ENCODE results near the gene BRAT1.

Gene BRAT1

DNA sequence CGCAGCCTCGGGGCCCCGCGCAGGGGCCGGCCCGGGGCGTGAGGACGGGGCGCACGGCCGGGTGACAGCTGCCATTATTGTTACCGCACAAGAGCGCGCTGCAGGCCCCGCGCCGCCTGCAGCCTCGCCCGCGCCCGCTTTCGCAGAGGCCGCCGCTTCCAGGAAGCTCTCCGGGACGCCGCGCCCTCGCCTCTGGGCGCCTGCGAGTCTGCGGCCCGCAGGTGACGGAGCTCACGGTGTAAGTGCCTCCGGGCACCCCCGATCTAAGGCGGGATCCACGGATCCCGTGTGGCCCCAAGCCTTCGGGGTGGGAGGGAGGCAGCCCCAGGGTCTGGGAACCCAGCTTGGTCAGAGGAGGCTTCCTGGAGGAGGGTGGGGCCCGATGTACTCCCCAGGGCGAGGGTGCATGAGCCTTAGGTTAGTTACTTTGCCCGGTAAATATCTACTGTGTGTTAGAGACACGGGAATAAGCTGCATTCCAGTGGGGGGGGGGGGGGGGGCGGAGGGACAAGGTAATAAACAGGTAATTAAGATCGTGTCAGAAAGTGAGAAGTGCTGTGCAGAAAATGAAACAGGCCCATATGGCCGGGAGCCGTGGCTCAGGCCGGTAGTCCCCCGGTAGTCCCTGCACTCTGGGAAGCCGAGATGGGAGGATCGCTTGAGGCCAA lies 4.1 kb upstream of the BRAT1 start:
- no peak for DNase-seq (ENCODE audit: low spot score)

DNA sequence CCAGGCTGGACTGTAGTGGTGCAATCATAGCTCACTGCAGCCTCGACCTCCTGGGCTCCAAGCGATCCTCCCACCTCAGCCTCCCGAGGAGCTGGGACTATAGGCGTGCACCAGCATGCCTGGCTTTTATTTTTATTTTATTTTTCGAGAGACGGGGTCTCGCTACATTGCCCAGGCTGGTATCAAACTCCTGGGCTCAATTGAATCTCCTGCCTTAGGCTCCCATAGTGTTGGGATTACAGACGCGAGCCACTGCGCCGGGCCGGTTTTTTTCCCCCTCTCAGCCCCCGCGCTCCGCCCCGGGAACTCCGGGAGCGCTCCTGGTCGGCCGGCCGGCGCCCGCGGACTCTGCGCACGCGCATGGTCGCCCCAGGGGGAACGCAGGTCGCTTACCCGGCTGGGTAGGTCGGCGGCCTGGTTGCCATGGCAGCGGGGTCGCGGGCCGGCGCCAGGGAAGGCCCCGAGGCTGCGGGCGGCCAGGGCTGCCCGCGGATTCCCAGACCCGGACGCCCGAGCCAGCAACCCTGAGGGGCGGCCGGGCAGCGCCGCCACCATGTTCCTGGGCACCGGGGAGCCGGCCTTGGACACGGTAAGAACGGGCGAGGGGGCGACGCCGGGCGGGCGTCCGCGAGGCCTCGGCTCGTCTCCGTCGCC lies 3.4 kb upstream of the BRAT1 start, which contains the start of gene IQCE:
TSS of gene IQCE (plus strand) at position 351 of the 654 bp plus-strand sequence. CDS start at position 554, 203 bp downstream.
- peak; percentile 93 for DNase-seq (ENCODE audit: low spot score)

DNA sequence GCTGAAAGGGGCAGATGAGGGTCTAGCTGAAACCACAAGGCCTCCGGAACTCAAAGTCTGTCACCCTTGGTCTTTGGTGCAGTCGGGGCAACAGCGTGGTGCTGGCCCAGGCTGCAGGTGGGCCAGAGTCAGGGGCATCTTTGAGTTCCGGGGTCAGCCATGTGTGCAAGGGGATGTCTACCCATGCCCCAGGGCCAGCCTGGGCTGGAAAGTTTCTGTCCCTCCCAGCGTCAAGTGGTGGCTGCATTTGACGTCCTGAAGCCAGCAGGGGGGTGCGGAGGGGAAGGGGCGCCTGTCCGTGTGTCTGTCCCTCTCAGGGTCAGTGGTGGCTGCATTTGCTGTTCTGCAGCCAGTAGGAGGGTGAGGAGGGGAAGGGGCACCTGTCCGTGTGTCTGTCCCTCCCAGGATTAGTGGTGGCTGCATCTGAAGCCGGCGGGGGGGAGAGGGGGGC lies 638 bp downstream of the BRAT1 start:
- peak; percentile 63 for DNase-seq (ENCODE audit: low spot score)

DNA sequence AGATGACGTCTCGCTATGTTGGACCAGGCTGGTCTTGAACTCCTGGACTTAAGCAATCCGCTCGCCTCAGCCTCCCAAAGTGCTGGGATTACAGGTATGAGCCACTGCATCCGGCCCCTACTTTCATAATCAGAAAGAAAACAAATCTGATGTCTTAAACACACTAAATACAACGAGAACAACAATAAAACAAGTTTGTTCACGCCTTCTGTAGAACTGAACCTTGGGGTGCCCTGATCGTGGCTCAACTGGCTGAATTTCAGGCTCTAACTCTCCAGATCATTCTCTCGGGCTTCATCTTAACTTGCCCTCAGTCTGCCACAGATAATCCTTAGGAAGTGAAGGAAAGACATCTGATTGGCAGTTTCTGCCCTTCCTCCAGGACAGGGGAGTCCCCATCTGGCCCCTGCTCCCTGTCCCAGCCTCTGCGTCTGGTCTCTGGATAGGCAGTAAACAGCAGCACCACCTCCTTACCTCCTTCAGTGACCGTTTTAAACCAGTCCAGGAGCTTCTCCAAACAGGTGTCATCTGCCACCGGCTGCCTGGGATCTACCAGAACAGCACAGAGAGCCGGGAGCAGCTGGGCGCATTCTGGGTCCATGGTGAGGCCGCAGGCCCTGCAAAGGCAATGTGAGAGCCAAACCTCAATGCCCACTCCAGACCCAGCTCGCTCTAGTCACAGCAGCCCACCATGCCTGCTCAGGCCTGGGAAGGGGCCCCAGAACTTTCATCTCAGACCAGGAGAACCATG lies 1.3 kb downstream of the BRAT1 start:
- no peak for DNase-seq (ENCODE audit: low spot score)

DNA sequence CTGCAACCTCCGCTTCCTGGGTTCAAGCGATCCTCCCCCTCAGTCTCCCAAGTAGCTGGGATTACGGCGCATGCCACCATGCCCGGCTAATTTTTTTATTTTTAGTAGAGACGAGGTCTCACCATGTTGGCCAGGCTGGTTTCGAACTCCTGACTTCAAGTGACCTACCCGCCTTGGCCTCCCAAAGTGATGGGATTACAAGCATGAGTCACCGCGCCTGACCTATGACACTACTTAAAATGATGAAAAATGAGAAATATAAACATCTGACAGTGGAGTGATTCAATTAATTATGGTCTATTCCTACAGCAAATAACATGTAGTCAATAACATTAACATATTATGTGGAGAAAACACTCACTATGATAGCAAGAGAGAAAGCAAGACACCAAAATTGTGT lies 2.2 kb downstream of the BRAT1 start:
- DNase-seq (ENCODE audit: low spot score): no peak

DNA sequence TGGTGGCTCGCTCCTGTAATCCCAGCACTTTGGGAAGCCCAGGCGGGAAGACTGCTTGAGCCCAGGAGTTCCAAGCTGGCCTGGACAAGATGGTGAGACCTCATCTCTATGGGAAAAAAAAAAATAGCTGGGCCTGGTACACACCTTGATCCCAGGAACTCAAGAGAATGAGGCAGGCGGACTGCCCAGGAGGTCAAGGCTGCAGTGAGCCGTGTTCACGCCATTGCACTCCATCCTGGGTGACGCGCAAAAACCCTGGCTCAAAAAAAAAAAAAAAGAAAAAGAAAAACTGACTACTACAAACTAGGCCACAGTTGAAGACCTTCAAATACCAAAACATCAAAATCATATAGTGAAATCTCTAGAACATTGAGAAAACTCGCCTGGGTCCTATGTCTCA lies 3.9 kb downstream of the BRAT1 start:
- DNase-seq (ENCODE audit: low spot score): no peak

DNA sequence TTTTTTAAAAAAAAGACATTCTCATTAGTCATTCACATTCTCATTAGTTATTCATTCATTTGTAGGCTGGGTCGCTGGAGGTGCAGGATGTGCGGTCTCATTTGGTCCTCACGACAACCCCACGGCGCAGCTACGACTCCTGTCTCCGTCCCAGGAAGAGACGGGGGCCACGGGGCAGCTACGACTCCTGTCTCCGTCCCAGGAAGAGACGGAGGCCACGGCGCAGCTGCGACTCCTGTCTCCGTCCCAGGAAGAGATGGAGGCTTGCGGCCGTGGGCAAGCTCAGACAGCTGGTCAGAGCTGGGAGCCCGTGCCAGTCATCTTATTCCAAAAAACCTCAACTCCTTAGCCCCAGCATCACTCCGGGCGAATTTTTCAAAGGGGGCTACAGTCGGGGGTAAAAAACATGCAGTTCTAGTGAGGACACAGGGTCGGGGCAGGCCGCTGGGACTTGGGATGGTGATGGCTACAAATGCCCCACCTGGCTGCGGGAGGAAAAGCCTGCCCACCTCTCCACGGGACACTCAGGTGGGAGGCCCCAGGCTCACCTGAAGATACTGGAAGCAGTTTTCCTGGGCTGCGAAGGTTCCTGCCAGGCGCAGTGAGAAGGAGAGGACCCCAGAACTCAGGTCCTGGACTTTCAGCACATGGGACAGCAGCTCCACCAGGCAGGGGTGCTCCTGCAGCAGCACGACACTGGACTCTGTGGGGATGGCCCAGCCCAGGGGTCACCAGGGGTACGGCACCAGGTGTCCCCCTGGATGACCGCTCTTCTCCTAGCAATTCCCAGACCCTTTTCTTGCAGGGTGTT lies 8.3 kb downstream of the BRAT1 start:
- no peak for DNase-seq (ENCODE audit: low spot score)

DNA sequence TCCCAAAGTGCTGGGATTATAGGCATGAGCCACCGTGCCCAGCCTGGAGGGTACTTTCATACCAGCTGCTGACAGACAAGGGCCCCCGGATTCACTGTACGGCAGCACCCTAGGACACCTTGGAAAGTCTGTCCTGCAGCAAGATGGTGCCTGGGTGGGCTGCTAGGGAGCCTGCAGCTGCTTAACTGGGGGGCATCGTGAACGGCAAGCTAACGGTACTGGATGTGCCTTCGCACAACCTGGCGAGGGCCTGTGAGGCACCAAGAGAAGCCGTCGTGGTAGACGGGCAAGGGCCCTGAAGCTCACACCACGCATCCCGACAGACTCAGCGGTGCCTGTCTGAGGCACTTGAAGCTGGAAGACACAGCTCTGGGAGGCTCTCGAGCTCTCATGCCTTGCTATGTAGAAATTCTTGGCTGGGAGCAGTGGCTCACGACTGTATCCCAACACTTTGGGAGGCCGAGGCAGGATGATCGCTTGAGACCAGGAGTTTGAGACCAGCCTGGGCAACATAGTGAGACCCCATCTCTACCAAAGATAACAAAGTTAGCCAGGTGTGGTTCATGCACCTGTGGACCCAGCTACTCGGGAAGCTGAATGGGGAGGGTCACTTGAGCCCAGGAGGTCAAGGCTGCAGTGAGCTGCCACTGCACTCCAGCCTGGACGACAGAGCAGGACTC lies 9.4 kb downstream of the BRAT1 start:
- DNase-seq (ENCODE audit: low spot score): no peak

DNA sequence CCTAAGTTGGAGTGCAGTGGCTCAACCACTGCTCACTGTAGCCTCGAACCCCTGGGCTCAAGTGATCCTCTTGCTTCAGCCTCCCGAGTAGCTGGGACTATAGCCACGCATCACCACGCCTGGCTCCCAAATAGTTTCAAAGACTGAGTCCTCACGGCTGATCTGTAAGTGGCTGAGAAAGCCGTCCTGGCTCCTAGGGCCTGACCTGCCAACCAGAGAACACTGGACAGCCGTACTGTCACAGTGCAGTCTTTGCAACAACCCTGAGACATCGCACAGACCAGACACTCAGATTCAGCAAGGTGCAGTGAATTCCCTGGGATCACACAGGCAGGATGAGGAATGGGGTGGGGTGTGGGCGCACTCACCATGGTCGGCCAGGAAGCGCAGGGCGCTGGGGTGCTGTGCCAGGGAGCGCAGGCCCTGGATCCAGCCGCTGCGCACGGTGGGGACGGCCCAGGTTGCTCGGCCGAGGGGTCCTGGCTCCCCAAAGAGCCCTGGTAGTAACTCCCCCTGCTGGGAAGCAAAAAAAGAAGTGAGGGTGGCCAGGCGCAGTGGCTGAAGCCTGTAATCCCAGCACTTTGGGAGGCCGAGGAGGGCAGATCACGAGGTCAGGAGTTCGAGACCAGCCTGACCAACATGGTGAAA lies 10.7 kb downstream of the BRAT1 start:
- no peak for DNase-seq (ENCODE audit: low spot score)

DNA sequence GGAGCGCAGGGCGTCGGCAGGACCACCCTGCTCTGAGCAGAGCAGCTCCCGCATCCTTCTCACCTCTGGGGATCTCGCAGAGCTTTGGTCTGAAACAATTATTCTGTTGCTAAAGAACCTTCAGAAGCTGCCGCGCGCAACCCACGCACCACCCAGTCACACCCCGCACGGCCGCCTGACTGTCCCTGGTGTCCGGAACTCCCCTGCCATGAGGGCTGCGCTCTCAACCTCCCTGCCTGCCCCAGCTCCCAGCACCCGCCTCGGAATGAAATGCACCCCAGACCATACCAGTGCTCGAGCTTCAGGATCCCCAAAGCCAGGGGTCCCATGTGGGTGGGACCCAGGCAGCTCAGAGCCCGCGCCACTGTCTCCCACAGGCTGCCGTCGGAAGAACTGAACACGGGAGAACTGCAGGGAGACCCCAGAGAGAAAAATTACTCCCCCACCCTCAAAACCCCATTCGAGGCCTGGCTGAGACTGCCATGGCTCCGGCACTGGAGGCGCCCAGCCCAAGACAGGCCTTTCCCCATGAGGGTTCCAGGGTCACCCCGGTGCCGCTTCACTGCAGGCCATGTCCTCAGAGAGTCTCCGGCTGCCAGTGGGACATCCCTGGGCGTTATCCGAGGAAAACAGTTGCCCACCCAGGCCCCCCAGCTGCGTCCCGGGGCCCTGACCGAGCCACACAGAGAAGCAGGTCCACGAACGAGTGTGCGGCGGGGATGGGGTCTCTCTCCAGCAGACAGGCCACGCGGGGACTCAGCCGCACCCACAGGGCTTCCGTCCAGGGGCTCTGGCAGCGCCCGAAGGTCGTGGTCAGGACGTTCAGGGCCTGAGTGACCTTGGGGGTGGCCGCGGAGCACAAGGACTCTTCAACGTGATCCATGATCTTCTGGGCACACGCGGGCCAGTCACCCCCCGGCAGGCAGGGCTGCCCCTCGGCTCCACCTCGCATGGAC lies 12.1 kb downstream of the BRAT1 start:
- no peak for DNase-seq (ENCODE audit: low spot score)

DNA sequence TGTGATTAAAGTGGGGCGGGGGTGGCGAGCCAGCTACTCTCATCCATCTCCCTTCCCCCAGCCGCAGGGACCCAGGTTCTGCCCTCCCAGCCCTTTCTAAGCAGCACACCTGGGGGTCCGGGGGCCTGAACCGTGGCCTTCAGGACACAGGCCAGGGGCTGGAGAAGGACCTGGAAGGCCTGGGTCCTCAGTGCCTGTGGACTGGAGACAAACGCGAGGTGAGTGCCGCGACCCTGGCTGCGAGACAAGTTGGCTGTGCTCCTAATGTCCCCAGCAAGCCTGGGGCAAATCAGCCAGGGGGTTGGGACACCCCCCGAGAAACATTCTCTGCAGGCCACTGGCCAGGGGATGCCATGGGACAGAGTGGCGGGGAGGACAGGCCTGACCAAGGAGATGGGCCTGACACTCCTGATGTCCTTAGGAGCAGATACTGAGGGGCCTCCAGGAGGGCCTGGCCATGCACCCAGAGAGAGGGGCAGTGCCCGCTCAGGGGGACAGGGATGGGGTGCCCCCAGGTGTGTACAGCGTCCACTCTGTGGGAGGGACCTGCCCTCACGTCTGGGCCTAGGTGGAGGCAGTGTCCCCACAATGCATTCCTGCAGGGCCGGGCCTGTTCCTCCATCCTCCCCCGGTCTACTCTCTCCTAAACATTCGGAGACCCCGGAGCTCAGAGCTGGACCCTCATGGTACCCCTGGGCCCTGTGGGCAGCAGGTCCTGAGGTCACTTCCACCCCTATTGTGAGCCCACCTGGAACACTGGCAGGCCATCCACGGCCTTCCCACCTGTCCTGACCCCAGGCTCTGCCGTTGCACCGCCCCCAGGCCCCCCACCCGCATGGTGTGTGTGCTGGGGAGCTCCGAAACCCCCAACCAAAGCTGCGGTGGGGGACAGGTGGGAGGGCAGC lies 13.1 kb downstream of the BRAT1 start:
- no peak for DNase-seq (ENCODE audit: low spot score)

DNA sequence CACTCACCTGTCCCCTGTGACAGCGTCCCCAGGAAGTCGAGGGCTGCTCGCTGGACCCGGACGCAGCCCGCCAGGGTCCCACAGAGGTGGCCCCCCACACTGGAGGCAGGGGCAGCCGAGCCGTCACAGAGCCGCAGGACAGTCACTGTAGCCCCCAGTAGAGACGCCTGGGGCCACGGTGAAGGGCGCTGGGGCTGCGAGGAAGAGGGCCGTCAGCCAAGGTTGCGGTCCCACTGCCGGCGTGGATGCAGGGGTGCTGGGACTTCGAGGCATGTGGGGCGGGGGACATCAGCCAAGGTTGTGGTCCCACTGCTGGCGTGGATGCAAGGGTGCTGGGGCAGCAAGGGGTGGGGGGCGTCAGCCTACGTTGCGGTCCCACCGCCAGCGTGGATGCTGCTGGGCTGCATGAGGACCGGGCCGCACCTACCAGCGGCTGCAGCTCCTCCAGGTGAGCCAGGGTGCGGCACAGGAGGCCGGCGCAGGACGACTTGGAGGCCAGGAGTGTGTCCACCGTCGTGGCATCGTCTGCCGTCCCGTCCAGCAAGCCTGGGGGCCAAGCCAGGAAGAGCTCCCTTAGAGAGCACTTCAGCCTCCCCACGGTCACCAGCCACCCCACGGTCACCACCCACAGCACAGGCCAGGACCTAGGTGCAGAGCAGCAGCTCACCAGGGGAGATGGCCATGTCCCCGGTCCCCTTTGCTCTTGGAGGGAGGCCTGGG lies 13.9 kb downstream of the BRAT1 start:
- DNase-seq (ENCODE audit: low spot score): no peak

DNA sequence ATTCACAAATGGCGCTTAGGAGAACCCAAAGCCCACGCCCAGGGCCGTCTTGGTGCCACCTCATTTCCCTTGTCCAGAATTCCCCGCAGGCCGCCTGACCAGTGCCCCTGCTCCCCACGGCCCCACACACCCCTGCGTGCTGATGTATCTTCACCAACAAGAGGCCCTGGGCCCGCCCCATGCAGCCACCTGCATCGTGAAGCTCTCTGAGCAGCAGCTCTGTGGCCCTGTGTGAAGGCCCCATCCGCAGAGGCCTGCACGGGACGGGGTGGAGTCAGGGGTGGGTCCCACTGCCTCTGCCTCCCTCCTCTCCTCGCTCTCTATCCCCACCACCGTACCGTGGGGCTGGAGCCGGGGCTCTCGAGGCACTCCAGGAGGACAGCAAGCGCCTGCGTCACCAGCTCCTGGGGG lies 14.7 kb downstream of the BRAT1 start:
- DNase-seq (ENCODE audit: low spot score): no peak

DNA sequence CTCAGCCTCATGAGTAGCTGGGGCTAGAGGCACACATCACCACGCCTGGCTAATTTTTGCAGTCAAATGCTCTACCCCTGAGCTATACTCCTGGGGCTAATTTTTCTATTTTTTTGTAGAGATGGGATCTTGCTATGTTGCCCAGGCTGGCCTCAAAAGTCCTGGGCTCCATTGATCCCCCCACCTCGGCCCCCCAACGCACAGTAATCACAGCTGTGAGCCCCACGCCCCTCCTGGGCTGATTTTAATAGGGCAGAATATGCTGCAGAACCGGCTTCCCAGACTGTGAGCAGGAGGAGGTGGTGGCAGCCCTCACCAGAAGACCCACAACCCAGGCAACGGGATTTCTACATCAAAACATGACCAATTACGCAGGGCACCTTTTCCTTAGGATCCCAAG lies 15.2 kb downstream of the BRAT1 start:
- DNase-seq (ENCODE audit: low spot score): no peak

DNA sequence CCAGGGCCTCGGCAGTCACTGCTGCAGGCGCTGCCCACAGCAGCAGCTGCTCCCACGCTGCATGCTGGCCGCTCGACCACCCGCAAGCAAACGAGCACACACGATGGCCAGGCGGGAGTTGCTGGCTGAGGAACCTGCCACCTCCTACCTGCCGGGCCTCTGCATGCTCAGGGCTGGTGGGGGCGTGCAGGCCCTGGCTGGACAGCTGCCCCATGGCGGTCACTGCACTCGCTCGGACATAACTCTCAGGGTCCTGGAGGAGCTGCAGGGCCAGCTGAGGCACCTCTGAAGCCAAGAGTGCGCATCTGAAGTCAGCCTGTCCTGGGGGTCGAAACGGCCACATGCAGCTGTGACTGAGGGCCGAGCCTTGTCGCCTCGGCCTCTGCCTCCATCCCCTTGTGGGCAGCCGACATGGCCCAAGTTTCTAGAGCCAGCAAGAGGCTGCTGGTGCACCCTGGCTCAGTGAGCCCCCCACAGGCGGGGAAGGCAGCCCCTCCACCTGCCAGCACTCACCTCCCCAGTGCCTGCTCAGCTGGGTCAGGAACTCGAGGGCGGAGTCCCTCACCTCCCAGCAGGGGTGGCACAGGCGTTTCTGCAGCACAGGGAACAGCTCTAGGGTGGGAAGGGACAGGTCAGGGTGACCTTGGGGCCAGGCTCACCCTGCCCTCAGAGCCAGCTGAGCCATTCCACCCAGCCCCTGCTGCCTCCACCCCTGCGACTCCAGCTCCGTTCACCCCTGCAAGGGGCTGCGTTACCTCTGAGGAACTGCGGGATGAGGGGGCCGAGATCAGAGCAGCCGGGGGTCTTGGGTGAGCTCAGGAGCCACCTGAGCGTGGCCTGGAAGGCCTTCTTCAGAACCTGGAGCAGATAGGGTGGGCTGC lies 16.1 kb downstream of the BRAT1 start:
- no peak for DNase-seq (ENCODE audit: low spot score)

DNA sequence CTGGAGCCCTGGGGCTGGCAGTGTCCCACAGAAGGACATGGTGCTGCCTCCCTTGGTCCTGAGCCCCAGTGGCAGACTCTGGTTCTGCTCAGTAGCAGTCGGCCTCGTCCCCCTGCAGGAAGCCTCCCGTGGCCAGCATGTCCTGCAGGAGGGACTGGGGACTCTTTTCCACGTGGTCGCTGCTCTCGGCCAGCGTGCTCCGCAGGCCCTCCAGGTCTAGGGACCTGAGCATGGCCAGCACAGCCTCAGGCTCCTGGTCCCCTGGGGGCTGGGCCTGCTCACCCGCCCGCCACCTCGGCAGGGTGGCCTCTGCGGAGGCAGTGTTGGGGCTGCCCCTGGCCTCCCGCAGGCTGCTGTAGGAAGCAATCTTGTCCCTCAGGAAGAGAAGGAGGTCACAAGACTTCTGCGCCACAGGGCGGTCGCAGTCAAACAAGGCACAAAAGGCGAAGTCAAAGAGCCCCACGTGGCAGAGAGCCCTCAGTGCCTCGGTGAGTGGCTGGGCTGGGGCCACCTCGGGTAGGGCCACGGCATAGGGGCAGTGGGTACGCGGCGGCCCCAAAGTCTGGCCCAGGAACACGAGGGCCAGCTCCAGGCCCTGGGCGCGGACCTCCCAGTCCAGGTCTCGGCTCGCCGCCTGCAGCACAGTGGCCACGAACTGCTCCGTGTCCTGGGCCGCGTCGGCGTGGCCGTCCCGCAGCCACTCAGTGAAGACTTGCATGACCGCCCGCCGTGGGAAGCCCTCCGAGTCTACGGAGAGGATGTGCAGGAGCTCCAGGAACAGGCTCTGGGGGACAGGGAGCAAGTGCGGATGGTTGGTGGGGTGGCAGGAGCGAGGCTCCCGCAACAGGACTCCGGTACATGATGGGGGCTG lies 17.1 kb downstream of the BRAT1 start:
- no peak for DNase-seq (ENCODE audit: low spot score)
